ENCODE measurements around the gene BTBD16. TPM values are rescaled to one million over a fixed set of nuclear protein-coding genes. Genes with fewer than 3 reads are reported as not detected.

The BTBD16 gene
- total RNA-seq, 2 experiments from 2014 or later, result 0.06 TPM; not detected in 1

DNA sequence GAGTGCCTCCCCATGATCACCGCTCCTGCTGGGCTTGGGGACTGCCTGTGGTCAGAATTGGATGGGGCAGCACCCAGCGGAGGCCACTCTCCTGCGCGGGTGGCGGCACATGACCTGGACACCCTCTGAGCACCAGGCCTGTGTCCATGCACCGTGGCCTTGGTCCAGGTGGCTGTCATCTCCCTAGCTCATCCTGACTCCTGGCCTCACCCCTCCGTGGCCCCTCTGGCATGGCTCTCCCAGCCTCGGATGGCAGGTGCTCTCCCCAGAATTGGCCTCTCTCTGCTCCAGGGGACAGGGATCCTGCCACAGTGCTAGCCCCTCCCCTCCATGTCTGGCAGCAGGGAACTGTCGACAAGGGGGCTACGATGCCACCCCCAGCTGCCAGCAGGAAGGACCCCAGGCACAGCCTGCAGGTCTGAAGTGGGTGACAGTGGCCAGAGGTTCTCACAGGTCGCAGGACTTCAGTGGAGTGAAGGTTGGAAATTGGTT is 37.2 kb upstream of the BTBD16 start:
- H3K27ac ChIP-seq (ENCODE audit: low read depth, low read length, poor library complexity, severe bottlenecking), result no peak overlapping the region
- no peaks in the 10 kb centered on the region for H3K4me1 ChIP-seq (ENCODE audit: insufficient read depth, low read length, poor library complexity, severe bottlenecking)
- POLR2A ChIA-PET, result interaction anchor here (0.5 kb wide), 1 partner anchor 1821 kb away, joined by 3 read pairs; no protein-coding TSS in a partner anchor
- no peaks in the 10 kb centered on the region for H3K9me3 ChIP-seq (ENCODE audit: low read length)
- CTCF ChIA-PET (ENCODE audit: unreplicated experiment), result no interaction called here
- no peak for DNase-seq (ENCODE audit: low spot score)
- H3K9me2 ChIP-seq (ENCODE audit: insufficient read depth, low read length), result no peaks in the 10 kb centered on the region
- no peaks in the 10 kb centered on the region for H4K20me1 ChIP-seq (ENCODE audit: insufficient read depth, low read length)
- no peaks in the 10 kb centered on the region for H3K79me2 ChIP-seq (ENCODE audit: insufficient read depth, low read depth, low read length)
- H3K36me3 ChIP-seq (ENCODE audit: insufficient read depth, low read length), result no peaks in the 10 kb centered on the region
- intact Hi-C loops (cut with micrococcal nuclease; ENCODE audit: unreplicated experiment), result no loop called here
- H3K4me3 ChIP-seq (ENCODE audit: low read depth, low read length, poor library complexity, severe bottlenecking), result no peak overlapping the region
- no peak overlapping the region for H2AFZ ChIP-seq (ENCODE audit: low read length)
- BruUV-seq (replicated peaks), result no TSS peak
- TF ChIP-seq, protein P1, sequence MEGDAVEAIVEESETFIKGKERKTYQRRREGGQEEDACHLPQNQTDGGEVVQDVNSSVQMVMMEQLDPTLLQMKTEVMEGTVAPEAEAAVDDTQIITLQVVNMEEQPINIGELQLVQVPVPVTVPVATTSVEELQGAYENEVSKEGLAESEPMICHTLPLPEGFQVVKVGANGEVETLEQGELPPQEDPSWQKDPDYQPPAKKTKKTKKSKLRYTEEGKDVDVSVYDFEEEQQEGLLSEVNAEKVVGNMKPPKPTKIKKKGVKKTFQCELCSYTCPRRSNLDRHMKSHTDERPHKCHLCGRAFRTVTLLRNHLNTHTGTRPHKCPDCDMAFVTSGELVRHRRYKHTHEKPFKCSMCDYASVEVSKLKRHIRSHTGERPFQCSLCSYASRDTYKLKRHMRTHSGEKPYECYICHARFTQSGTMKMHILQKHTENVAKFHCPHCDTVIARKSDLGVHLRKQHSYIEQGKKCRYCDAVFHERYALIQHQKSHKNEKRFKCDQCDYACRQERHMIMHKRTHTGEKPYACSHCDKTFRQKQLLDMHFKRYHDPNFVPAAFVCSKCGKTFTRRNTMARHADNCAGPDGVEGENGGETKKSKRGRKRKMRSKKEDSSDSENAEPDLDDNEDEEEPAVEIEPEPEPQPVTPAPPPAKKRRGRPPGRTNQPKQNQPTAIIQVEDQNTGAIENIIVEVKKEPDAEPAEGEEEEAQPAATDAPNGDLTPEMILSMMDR (conservative IDR thresholded peaks at IDR 0.05; ENCODE audit: low read length), result no peak
- TF ChIP-seq EZH2phosphoT487 (IDR thresholded peaks at IDR 0.05; ENCODE audit: borderline replicate concordance, low read depth, low read length), result no peak
- H3K4me2 ChIP-seq (ENCODE audit: low read length), result no peak overlapping the region

DNA sequence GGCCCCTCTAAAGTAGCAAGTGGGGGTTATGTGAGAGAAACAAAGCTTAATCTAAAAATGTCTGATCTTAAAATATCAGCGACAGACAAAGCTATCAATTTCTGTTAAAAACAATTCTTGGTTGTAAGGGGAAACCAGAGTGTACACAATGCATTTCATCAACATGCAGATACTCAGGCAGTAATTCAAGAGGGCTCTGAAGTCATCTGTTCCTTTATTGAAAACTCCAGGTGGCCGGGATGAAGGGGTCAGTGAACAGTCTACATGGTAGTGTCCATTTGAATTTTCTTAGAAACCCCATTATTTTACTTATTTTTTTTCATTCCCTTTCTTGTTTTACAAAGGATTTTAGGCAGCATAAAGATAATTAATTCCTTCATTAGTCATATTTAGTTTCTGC is 36.7 kb upstream of the BTBD16 start:
- H3K9me3 ChIP-seq (ENCODE audit: low read length), result no peaks in the 10 kb centered on the region
- no TSS peak for BruUV-seq (replicated peaks)
- no peaks in the 10 kb centered on the region for H3K36me3 ChIP-seq (ENCODE audit: insufficient read depth, low read length)
- POLR2A ChIA-PET, result no interaction called here
- H2AFZ ChIP-seq (ENCODE audit: low read length), result no peak overlapping the region
- H3K4me3 ChIP-seq (ENCODE audit: low read depth, low read length, poor library complexity, severe bottlenecking), result no peak overlapping the region
- no peak overlapping the region for H3K27ac ChIP-seq (ENCODE audit: low read depth, low read length, poor library complexity, severe bottlenecking)
- CTCF ChIA-PET (ENCODE audit: unreplicated experiment), result no interaction called here
- no peaks in the 10 kb centered on the region for H3K9me2 ChIP-seq (ENCODE audit: insufficient read depth, low read length)
- no peaks in the 10 kb centered on the region for H4K20me1 ChIP-seq (ENCODE audit: insufficient read depth, low read length)
- H3K79me2 ChIP-seq (ENCODE audit: insufficient read depth, low read depth, low read length), result no peaks in the 10 kb centered on the region
- TF ChIP-seq EZH2phosphoT487 (IDR thresholded peaks at IDR 0.05; ENCODE audit: borderline replicate concordance, low read depth, low read length), result no peak
- TF ChIP-seq, protein P1 (conservative IDR thresholded peaks at IDR 0.05; ENCODE audit: low read length), result no peak
- H3K4me2 ChIP-seq (ENCODE audit: low read length), result no peak overlapping the region
- intact Hi-C loops (cut with micrococcal nuclease; ENCODE audit: unreplicated experiment), result no loop called here
- no peak for DNase-seq (ENCODE audit: low spot score)
- H3K4me1 ChIP-seq (ENCODE audit: insufficient read depth, low read length, poor library complexity, severe bottlenecking), result no peaks in the 10 kb centered on the region

DNA sequence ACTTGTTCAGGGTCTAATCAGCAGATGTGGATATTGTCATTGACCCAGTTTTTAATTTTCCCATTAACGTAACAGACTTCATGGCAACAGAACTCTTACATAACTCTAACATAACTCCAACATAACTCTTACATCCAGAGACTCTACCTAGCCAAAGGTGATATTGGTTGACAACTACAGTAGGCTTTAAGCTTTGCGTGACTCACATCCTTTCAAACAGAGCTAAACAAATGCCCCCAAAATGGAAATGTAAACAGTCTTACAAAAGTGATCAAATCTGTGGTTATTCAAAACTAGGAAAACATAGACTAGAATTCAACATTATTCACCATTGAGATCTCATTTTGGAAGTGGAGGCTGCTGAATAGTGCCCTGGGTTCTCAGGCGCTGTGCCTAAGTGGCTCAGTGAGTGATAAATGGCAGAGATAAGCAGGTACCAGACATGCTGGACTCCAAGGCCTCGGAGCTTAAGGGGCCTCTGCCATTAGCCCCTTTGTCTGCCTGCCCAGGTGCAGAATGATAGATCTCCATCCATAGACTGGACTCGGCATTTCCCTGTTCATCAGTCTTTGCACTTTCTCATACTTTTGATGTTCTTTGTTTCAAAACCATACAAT is 34.3 kb upstream of the BTBD16 start:
- H3K4me2 ChIP-seq (ENCODE audit: low read length), result no peak overlapping the region
- H3K4me1 ChIP-seq (ENCODE audit: insufficient read depth, low read length, poor library complexity, severe bottlenecking), result no peaks in the 10 kb centered on the region
- H3K36me3 ChIP-seq (ENCODE audit: insufficient read depth, low read length), result no peaks in the 10 kb centered on the region
- no peaks in the 10 kb centered on the region for H3K9me2 ChIP-seq (ENCODE audit: insufficient read depth, low read length)
- no peak overlapping the region for H3K4me3 ChIP-seq (ENCODE audit: low read depth, low read length, poor library complexity, severe bottlenecking)
- no peaks in the 10 kb centered on the region for H3K79me2 ChIP-seq (ENCODE audit: insufficient read depth, low read depth, low read length)
- ChIA-PET CTCF (ENCODE audit: unreplicated experiment) (no interaction called here), POLR2A (no interaction called here)
- no TSS peak for BruUV-seq (replicated peaks)
- no peak for DNase-seq (ENCODE audit: low spot score)
- no peaks in the 10 kb centered on the region for H3K9me3 ChIP-seq (ENCODE audit: low read length)
- intact Hi-C loops (cut with micrococcal nuclease; ENCODE audit: unreplicated experiment), result no loop called here
- no peaks in the 10 kb centered on the region for H4K20me1 ChIP-seq (ENCODE audit: insufficient read depth, low read length)
- no peak for TF ChIP-seq EZH2phosphoT487 (IDR thresholded peaks at IDR 0.05; ENCODE audit: borderline replicate concordance, low read depth, low read length)
- TF ChIP-seq, protein P1 (conservative IDR thresholded peaks at IDR 0.05; ENCODE audit: low read length), result no peak
- H2AFZ ChIP-seq (ENCODE audit: low read length), result no peak overlapping the region
- H3K27ac ChIP-seq (ENCODE audit: low read depth, low read length, poor library complexity, severe bottlenecking), result no peak overlapping the region
